Smooth muscle cell of the brain vasculature (primary cell): ENCODE results near the gene HIBADH.
A peak's percentile ranks its signal among the peaks of the same experiment; 100 is the strongest.

ENCODE experiments used
- DNase-seq: peaks from one replicate; pipeline ENCODE4 v3.0.0-alpha.2; 2012; ENCODE audit warnings: low read depth, low spot score

HIBADH gene

DNA sequence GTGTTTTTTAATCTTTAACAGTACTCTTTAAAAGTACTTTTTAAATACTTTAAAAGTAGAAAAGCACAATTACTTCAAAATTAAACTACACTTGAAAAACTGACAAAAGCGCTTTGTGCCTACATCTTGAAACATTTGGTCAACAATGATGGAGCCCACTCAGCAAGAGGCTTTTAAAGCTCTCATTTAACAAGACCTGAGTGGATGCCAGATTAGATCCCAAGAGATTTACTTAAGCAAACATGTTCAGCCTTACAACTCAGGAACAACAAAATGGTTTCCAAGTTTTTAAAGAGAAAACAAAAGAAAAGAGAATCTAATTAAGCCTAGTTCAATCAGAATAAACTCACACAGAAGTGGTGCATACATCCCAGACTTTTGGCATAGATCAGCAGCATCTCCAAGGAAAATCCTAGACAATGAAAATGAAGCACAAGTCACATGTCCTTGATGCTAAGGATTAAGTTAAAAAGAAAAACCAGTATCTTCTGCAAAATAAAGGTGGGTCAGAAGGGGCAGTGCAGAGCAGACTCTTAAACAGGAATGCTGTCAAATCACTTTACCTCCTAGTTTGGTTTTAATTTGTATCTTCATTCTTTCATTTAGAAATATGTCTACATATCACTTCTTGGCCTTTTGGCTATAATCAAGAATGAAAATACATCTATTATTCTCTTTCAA lies 26.2 kb downstream of the HIBADH start:
- DNase-seq, result peak; percentile 82

DNA sequence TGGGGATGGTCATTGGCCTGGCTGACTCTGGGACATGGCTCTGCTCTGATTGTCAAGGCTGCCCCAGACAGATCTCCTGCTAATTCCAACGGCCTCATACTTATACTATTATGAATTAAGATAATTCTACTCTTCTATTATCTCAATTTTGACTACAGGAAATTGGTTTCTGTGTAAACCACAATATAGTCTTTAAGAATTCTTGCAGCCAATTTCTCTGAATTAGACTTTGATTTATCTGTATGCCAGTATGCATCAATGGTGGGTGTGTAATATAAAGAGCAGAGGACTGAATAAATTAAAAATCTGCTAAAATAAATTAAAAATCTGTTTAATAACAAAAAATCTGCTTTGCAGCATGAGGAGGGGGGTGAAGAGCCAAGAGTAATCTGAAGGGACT lies 27.0 kb downstream of the HIBADH start:
- no peak for DNase-seq

DNA sequence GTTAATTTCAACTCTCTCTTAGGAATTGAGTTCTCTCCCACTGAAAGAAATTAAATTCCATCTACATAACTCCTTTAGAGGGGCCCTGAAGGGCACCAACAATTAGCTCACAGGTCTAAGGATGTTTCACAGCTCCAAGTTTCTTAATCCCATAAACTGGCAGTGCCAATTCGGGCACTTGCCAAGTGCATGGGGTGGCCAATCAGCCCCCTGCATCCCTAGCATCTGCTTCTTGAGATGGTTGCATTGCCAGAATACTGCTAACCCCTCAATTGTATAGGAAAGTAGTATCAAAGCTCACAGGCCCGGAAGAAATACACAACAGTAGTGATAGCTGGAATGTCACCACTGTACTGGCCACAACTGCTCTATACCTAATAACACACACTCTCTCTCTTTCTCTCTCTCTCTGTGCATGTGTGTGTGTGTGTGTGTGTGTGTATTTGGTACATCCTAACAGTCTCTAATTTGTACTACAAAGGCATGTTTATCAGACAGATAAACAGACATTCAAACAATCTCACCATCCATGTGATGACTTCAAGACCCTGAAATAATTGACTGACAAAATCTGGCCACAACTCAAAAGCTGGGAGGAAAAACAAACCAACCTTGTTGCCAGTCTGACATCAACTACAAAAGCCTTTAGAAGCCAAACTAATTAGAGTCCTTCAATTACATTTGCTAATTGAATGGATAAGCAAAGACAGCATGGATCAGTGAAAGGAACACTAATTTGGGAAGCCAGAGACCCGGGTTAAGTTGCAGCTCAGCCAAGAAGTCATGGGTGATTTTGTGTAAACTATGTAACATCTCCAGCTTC lies 27.8 kb downstream of the HIBADH start:
- DNase-seq, result no peak

DNA sequence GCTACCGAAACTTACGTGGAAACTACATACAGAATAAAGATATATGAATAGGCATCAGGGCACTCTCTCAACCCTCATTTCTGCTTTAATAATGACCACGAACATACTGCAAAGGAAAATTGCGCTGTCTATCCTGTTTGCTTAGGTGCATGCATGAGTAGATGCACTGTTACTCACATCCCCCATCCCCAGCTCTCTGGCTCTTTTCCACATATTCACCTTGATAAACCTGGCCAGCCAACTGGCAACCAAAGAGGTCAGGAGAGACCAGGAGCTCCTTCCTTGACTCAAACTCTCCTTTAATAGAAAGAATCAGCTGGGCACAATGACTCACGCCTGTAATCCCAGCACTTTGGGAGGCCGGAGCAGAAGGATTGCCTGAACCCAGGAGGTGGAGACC lies 29.6 kb downstream of the HIBADH start:
- no peak for DNase-seq

DNA sequence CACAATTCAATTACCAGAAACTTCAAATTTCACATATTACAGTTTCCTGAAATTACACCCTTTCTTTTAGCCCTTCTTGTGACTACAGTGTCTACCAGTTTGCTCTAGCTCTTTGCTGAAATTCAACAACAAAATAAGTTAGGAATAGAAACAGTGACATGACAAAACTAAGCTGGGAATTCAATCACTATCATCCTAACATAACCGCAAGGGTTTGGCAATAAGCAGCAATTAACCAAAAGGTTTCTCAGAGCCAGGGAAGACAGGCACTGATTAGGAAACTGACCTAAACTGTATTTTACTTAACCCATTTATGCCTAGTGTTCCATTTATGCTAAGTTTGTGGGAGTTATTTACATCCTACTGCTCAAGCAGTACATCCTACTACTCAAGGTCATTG lies 31.3 kb downstream of the HIBADH start:
- no peak for DNase-seq

DNA sequence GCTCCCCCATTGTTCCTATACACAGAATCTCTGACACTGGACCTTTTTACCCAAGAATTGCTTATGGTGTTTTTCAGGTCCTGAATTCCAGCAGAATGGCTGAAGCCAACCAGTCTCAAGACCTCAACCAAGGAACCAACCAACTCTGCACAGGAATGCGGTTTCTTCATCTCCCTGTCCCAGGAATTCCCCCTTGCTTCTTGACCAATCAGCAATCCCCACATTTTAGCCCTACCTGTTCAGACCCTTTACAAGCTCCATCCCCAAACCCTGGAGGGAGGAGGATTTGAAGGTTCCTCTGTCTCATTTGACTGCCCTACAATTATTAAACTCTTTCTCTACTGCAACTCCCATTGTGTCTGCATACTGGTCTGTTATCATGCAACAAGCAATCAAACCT lies 35.5 kb downstream of the HIBADH start:
- DNase-seq, result no peak

DNA sequence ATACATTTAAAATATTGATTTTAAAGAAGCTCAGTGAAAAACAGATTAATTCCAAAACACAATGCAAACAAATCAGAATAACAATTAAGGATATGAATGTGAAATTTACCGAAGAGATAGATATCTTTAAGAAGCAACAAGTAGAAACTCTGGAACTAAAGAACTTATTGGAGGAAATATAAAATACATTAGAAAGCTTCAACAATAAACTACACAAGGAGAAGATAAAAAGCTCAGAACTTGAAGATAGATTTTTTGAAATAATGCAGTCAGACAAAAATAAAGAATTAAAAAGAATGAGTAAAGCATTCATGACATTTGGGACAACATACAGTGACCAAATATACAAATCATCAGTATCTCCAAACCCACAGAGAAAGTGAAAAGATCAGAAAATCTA lies 43.2 kb downstream of the HIBADH start:
- no peak for DNase-seq

DNA sequence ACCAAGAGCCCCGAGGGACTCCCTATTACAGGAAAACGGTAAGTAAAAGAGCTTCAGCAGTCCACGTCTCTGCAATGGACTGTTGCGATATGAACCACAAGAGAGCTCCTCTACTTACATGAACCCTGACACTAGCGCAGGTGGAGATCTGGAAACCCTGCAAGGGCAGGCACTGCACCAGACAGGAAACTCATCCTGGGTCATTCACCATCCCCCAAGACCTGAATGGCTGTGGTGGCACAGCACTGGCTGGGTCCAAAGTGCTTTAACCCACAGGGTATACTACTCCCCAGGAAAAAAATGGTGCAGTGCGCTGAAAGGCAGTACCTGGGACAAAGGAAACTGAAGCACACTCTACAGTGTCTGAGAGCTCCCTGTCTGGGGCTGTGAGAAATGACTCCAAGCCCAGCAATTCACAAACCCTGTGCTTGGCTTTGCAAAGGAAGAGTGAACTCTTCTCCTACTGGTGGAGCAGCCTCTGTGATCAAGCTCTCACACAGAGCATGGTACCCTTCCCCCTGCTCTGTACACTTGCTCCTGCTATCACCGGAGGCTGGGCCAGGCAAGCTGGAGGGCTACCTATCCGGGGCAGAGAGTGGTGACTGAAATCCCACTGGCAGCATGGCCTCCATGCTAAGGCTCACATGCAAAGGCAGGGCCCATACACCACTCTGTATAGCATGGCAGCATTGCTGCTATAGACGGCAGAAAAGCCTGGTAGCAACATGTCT lies 44.9 kb downstream of the HIBADH start:
- DNase-seq, result no peak

DNA sequence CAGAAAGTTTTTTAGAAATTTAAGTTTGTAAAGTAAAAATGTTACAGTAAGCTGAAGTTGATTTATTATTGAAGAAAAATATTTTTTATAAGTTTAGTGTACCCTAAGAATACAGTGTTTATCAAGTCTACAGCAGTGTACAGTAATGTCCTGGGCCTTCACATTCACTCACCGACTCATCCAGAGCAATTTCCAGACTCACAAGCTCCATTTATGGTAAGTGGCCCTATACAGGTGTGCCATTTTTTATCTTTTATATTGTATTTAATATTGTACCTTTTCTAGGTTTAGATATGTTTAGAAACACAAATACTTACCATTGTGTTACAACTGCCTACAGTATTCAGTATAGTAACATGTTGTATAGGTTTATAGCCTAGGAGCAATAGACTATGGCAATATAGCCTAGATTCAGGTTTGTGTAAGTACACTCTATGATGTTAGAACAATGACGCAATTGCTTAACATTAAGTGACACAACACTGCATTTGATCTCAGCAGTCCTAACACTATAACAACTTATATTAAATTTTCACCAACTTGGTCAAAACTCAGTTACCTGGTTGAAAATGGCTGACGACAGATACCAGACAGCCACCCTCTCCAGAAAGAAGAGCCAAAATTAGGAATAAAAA lies 45.7 kb downstream of the HIBADH start:
- DNase-seq, result no peak

DNA sequence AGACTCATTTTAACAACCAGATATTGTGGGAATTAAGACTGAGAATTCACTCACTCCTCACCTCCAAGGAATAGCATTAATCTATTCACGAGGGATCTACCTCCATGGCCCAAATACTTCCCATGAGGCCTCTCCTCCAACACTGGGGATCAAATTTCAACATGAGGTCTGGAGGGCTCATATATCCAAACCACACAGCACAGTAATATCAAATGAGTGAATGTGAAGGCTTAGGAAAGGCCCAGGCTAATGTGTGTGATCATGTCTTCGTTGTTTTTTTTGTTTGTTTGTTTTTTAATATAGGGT lies 46.5 kb downstream of the HIBADH start:
- DNase-seq, result no peak

DNA sequence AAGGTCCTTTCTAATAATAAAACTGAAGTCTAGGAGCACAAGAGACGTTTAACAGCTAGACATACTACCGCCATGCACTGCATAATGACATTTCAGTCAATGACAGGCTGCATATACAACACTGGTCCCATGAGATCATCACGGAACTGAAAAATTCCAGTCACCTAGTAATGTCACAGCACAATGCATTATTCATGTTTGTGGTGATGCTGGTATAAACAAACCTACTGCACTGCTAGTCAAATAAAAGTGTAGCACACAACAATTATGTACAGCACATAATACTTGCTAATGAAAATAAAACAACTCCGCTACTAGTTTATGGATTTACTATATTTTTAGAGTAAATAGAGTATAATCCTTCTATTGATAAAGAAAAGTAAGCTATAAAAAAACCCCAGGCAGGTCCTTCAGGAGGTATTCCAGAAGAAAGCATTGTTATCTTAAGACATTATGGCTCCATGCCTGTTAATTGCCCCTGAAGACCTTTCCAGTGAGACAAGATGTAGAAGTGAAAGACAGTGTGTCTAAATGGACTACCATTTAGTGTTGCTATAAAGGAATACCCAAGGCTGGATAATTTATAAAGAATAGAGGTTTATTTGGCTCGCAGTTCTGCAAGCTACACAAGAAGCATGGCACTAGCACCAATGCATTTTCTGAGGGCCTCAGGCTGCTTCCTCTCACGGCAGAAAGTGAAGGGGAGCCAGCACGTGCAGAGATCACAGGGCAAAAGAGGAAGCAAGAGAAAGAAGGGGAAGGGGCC lies 47.1 kb downstream of the HIBADH start:
- DNase-seq, result no peak

DNA sequence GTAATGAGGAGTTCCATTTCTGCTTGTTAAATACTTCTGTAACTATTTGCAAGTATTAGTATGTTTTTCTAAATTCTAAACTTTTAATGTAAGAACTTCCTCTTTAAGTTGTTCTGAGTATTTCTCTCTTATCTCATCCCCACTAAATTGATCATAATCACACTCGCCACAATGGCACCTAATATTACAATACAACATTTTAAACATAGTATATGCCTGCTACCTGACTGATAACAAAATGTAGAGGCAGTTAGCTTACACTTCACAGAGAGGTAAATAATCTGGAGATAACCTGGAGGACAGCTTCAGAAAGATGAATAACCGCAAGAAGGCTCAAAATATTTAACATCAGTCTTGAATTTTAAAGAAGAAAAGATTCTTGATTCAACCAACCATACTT lies 48.6 kb downstream of the HIBADH start:
- DNase-seq, result no peak

DNA sequence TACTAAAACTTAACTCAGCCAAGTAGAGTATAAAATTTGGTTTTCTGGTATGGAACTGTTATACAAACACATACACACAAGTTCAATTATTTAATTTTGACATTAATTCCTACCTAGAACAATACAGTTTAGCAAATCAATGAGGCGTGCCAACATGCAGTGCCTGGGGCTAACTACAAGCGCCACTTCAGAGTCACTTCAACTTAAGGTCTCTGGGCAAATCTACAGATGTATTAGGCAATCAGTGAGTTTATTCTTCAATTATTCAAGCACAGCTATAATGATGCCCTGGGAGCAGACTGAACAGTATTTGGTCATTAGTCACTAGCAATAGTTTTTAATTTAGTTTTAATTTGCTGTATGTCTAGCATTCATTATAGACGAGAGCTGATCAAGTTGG lies 51.6 kb downstream of the HIBADH start:
- DNase-seq, result no peak

DNA sequence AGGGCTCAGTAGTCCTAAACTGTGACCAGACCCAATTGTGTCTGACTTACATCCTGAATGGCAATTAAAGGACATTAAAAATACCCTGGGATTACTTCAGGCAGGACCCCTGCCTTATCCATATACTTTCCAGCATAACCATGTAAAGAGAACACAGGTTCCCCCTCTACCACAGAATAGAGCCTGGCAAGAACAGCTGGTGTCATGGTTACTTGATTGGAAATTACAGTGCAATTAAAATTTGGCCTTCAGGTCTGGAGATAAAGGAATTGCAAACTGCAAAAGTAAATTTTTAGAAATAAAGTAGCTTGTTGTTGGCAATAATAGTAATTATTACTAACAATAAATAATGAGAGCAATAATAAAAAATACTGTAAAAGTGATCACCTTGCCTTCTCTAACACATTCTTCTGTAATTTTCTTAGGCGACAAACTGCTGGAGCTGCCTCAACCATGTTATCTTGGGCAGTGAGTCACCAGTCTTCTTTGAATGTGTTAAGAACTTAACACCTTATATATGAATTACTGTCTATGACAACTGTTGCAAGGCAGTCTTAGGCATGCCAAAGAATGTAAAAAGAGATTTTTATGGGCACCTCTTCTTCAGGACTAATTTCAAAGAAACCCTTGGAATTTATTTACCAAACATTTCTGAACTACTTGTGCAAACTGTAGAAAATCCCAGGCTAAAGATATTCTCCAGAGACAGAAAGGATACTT lies 53.7 kb downstream of the HIBADH start:
- no peak for DNase-seq

DNA sequence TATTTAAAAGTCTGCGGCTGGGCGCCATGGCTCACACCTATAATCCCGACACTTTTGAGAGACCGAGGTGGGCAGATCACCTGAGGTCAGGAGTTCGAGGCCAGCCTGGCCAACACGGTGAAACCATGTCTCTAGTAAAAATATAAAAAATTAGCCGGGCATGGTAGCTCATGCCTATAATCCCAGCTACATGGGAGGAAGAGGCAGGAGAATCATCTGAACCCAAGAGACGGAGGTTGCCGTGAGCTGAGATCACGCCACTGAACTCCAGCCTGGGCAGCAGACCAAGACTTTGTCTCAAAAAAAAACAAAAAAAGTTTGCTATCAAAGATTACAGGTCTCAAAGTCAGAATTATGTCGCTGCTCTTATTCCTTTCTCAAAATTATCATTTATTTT lies 55.5 kb downstream of the HIBADH start:
- DNase-seq, result no peak

DNA sequence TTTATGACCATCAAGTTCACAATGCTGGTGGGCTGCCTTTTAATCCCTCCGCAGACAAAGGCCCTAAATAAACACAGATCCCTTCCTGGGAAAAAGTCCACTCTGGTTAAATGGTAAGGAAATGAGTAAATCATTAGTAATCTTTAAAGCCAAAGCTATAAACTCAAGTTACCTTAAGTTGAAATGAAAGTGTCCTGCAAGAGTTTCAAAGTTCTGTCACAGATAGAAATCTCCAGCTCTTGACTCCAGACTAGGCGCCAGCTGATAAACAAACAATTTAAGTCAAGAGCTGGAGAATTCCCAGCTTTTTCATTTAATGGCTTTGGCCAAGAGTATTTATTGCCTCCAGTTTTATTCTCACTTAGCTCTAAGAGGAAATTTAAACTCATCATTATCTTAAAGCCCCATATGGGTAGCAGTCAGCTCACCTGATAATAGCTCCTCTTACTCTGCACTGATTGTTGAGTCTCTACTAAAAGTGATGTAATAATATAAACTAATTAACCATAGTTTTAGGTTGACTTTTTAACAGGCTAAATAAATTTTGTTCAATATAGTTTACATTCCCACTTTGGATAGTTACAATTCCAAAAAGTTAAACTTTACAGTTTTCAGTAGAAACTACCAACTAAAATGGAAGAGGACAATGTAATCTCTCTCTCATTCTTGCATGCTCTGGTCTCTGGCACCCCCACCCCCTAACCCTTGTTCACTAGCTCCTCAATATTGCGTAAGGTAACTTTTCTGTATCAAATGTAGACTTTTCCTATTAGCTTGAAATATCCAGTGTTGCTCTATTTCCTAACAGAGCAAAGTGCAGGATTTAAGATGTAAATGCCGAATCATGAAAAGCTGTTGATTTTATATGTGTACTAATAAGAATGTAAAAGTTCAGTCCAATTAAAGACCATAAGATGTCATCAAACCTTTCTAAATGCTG lies 56.1 kb downstream of the HIBADH start:
- peak; percentile 6 for DNase-seq

DNA sequence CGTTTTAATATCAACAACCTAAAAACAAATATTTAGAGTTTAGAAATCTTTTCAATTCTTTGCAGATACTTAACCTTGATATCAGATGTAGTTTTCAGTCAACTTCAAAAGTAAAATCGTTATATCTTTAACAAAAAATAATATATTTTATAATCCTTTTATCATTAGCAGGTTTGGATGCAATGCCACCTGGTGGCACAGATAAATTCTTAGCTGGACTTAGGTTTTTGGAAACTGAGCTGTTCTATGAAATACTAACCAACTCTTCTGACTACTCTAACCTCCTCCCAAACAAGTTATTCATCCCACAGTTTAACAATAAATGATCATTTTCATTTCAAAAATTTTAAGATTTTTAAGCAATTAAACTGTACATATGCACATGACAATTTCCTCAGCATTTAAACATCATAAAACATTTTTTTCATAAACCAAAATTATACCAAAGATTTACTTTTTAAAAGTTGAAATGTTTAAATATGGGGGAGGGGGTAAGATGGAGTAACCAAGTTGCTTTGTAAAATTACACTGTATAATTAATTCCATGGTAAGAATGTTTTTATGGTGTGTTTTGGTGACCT lies 56.9 kb downstream of the HIBADH start:
- DNase-seq, result peak; percentile 20

DNA sequence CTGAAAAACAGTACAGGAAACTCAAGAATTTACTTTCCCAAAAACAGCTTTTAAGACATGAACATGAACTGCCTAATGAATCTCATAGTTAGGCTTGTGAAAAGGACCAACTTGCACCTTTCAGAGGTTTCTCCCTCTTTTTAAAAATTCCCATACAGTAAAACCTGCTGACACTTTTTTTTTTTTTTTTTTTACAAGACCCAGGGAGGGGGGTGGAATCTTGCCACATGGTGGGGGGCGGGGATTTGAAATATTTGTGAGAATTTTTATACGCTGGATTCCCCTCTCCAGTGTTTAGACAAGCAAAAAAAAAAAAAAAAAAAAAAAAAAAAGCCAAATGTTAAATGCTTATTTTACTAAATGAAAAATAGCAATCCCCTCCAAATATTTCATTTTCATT lies 57.4 kb downstream of the HIBADH start:
- no peak for DNase-seq

DNA sequence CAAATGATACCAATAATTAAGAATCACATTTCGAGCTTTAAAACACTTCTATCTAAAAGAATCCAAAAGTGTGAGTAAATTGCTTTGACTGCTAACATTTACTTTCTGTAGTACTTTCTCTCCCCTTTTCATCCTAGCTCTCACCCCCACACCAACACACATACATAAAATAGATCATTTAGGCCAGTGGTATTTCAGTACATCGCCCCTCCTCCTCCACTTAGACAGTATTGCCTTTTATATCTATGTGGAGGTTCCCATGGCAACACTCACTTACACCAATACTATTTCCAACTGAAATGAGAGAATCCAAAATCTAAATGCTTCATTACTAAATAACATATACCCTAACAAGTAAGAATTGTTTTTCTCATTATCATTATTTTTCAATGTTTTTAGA lies 58.9 kb downstream of the HIBADH start:
- no peak for DNase-seq

DNA sequence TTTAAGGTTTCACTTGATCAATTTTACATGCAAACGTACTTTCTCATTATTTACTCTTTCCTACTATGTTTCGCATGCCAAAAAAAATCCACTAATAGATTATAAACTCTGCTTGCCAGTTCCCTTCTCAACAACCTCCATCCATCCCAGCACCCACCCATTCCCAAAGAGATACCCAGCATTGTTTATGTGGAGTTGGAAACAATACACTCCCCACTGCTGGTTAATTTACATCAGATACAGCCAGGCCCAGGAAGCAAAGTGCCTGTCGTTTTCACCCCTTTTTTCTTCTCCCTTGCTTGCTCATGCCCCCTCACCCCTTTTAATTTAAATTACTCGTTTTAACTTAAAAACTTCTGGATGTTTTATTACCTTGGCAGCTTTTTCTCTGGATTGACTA lies 59.9 kb downstream of the HIBADH start:
- no peak for DNase-seq
